ENCODE data around the gene RAB26. TPM values are rescaled to one million over a fixed set of nuclear protein-coding genes. Genes with fewer than 3 reads are reported as not detected.
"Not testable (repeated sequence)": the region's sequence is repeated elsewhere in the genome, so short reads cannot be mapped to it uniquely, and the experiment has no call there.

RAB26 gene
- total and polyA plus RNA-seq, 7 donors = 0.17 to 1.7 (median 0.32) TPM

- 86 to 93% (median 86%) methylated on average over 6 of the region's 6 CpGs for WGBS, 3 donors
- no peak for ATAC-seq
- no peak for DNase-seq
- Histone ChIP-seq H3K9me3 (no peaks in the 10 kb centered on the region), H3K4me3 (no peak overlapping the region), H3K27me3 (ENCODE audit: insufficient read depth in 3 of 3, low read length in 2 of 3) (peaks cover 0 to 26% (median 12%) of the 10 kb centered on the region in 3 donors), H3K27ac (no peak overlapping the region), H3K4me1 (peaks cover 11% of the 10 kb centered on the region), H3K36me3 (ENCODE audit: insufficient read depth in 1 of 2, low read depth in 1 of 2) (no peaks in the 10 kb centered on the region)
- intact Hi-C loops (cut with DNase I) = no loop called here
- TF ChIP-seq, protein P1, sequence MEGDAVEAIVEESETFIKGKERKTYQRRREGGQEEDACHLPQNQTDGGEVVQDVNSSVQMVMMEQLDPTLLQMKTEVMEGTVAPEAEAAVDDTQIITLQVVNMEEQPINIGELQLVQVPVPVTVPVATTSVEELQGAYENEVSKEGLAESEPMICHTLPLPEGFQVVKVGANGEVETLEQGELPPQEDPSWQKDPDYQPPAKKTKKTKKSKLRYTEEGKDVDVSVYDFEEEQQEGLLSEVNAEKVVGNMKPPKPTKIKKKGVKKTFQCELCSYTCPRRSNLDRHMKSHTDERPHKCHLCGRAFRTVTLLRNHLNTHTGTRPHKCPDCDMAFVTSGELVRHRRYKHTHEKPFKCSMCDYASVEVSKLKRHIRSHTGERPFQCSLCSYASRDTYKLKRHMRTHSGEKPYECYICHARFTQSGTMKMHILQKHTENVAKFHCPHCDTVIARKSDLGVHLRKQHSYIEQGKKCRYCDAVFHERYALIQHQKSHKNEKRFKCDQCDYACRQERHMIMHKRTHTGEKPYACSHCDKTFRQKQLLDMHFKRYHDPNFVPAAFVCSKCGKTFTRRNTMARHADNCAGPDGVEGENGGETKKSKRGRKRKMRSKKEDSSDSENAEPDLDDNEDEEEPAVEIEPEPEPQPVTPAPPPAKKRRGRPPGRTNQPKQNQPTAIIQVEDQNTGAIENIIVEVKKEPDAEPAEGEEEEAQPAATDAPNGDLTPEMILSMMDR (IDR thresholded peaks at IDR 0.05) = no peak
These were observed 51.9 kb downstream of the RAB26 start for GRCh38 chr16:2200313-2200712.

DNA sequence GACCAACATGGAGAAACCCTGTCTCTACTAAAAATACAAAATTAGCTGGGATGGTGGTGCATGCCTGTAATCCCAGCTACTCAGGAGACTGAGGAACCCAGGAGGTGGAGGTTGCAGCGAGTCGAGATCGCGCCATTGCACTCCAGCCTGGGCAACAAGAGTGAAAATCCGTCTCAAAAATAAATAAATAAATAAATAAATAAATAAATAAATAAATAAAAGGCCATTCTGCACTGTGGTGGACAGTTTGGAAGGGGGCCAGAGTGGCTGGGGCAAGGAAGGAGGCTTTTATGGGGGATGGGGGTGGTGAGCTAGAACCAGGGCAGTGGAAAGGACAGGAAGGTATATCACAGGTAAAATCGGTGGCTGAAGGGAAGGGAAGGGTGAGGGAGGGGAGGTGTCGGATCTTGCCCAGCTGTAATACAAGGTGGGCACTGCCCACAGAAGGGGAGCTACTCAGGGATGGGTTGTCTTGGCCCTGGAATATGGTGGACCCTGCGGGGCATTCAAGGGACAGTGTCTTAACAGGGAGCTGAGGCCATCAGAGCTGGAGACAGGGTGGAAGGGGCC is 54.8 kb downstream of the RAB26 start:
- H3K4me1 ChIP-seq = peaks cover 18% of the 10 kb centered on the region
- H3K27me3 ChIP-seq (ENCODE audit: insufficient read depth in 3 of 3, low read length in 2 of 3); H3K4me3 ChIP-seq; ATAC-seq; H3K27ac ChIP-seq; DNase-seq; H3K9me3 ChIP-seq; intact Hi-C loops (cut with DNase I): not testable (repeated sequence)
- H3K36me3 ChIP-seq (ENCODE audit: insufficient read depth in 1 of 2, low read depth in 1 of 2) = peaks cover 0 to 20% of the 10 kb centered on the region in 2 donors
- 90 to 97% (median 96%) methylated on average over 8 of the region's 8 CpGs for WGBS, 3 donors

Other genes starting within 250 kb of the RAB26 start
- gene HS3ST6, start 230.2 kb upstream of the RAB26 start, total RNA-seq = not detected
- gene HS3ST6, start 230.2 kb upstream of the RAB26 start, polyA plus RNA-seq = not detected
- 10 to 100 TPM; 44.2 to 65.3 (median 53.2) TPM for gene MSRB1, start 205.4 kb upstream of the RAB26 start, total RNA-seq
- gene MSRB1, start 205.4 kb upstream of the RAB26 start, polyA plus RNA-seq = 10 to 100 TPM; 50.4 to 83.4 (median 76.1) TPM
- gene RPL3L, start 193.9 kb upstream of the RAB26 start, total RNA-seq = 100 to 1,000 TPM; 205 to 296 (median 233) TPM
- 100 to 1,000 TPM; 116 to 315 (median 188) TPM for gene RPL3L, start 193.9 kb upstream of the RAB26 start, polyA plus RNA-seq
- 100 to 1,000 TPM; 350 to 465 (median 373) TPM for gene NDUFB10, start 189.1 kb upstream of the RAB26 start, total RNA-seq
- 100 to 1,000 TPM; 753 to 870 (median 797) TPM for gene NDUFB10, start 189.1 kb upstream of the RAB26 start, polyA plus RNA-seq
- gene RPS2, start 183.8 kb upstream of the RAB26 start, total RNA-seq = 1,000 to 10,000 TPM; 1,044 to 1,902 (median 1,426) TPM
- 1,000 to 10,000 TPM; 2,097 to 3,940 (median 2,652) TPM for gene RPS2, start 183.8 kb upstream of the RAB26 start, polyA plus RNA-seq
- gene RNF151, start 181.8 kb upstream of the RAB26 start, total RNA-seq = not detected
- gene RNF151, start 181.8 kb upstream of the RAB26 start, polyA plus RNA-seq = not detected
- 10 to 100 TPM; 31.5 to 41.8 (median 40.7) TPM for gene TBL3, start 176.6 kb upstream of the RAB26 start, total RNA-seq
- gene TBL3, start 176.6 kb upstream of the RAB26 start, polyA plus RNA-seq = 10 to 100 TPM; 51.6 to 78.0 (median 55.8) TPM
- gene NOXO1, start 167.2 kb upstream of the RAB26 start, total RNA-seq = under 1 TPM in 1 of 4 donors, not detected in 3; 0.20 TPM
- under 1 TPM; 0.27 to 0.77 (median 0.39) TPM for gene NOXO1, start 167.2 kb upstream of the RAB26 start, polyA plus RNA-seq
- 10 to 100 TPM; 18.9 to 34.2 (median 28.4) TPM for gene GFER, start 164.4 kb upstream of the RAB26 start, total RNA-seq
- 10 to 100 TPM; 40.0 to 53.2 (median 43.5) TPM for gene GFER, start 164.4 kb upstream of the RAB26 start, polyA plus RNA-seq
- gene SYNGR3, start 158.7 kb upstream of the RAB26 start, total RNA-seq = under 1 TPM in 3 of 4 donors, not detected in 1; 0.24 to 0.52 (median 0.25) TPM
- gene SYNGR3, start 158.7 kb upstream of the RAB26 start, polyA plus RNA-seq = under 1 TPM; 0.24 to 0.85 (median 0.25) TPM
- 10 to 100 TPM; 27.4 to 46.6 (median 44.8) TPM for gene ZNF598, start 138.8 kb upstream of the RAB26 start, total RNA-seq
- 10 to 100 TPM; 35.6 to 58.8 (median 51.9) TPM for gene ZNF598, start 138.8 kb upstream of the RAB26 start, polyA plus RNA-seq
- gene NPW, start 128.8 kb upstream of the RAB26 start, total RNA-seq = under 1 TPM in 1 of 4 donors, not detected in 3; 0.66 TPM
- under 1 TPM in 2 of 3 donors, not detected in 1; 0.14 to 0.43 TPM for gene NPW, start 128.8 kb upstream of the RAB26 start, polyA plus RNA-seq
- gene NHERF2, start 121.7 kb upstream of the RAB26 start, total RNA-seq = 100 to 1,000 TPM in 1 of 4 donors, 10 to 100 TPM in 3; 61.6 to 156 (median 90.4) TPM
- gene NHERF2, start 121.7 kb upstream of the RAB26 start, polyA plus RNA-seq = 10 to 100 TPM; 76.4 to 90.8 (median 86.2) TPM
- 10 to 100 TPM in 1 of 4 donors, 1 to 10 TPM in 3; 3.1 to 11.9 (median 4.8) TPM for gene NTHL1, start 100.8 kb upstream of the RAB26 start, total RNA-seq
- 10 to 100 TPM in 2 of 3 donors, 1 to 10 TPM in 1; 8.0 to 17.7 (median 16.8) TPM for gene NTHL1, start 100.8 kb upstream of the RAB26 start, polyA plus RNA-seq
- 10 to 100 TPM; 60.8 to 89.9 (median 73.8) TPM for gene TSC2, start 100.6 kb upstream of the RAB26 start, total RNA-seq
- gene TSC2, start 100.6 kb upstream of the RAB26 start, polyA plus RNA-seq = 10 to 100 TPM; 27.8 to 43.0 (median 29.7) TPM
- 100 to 1,000 TPM in 1 of 4 donors, 10 to 100 TPM in 3; 59.1 to 123 (median 86.0) TPM for gene PKD1, start 12.7 kb upstream of the RAB26 start, total RNA-seq
- gene PKD1, start 12.7 kb upstream of the RAB26 start, polyA plus RNA-seq = 10 to 100 TPM; 33.9 to 93.3 (median 58.4) TPM
- 10 to 100 TPM; 15.6 to 47.5 (median 38.9) TPM for gene TRAF7, start 7.2 kb downstream of the RAB26 start, total RNA-seq
- 10 to 100 TPM; 20.8 to 39.1 (median 27.3) TPM for gene TRAF7, start 7.2 kb downstream of the RAB26 start, polyA plus RNA-seq
- 1 to 10 TPM in 1 of 4 donors, under 1 TPM in 3; 0.63 to 1.0 (median 0.76) TPM for gene CASKIN1, start 48.0 kb downstream of the RAB26 start, total RNA-seq
- under 1 TPM; 0.32 to 0.45 (median 0.43) TPM for gene CASKIN1, start 48.0 kb downstream of the RAB26 start, polyA plus RNA-seq
- gene MLST8, start 56.8 kb downstream of the RAB26 start, total RNA-seq = 10 to 100 TPM; 18.8 to 35.0 (median 28.7) TPM
- gene MLST8, start 56.8 kb downstream of the RAB26 start, polyA plus RNA-seq = 10 to 100 TPM; 58.1 to 60.5 (median 59.7) TPM
- 1 to 10 TPM in 3 of 4 donors, under 1 TPM in 1; 0.86 to 5.3 (median 4.1) TPM for gene BRICD5, start 62.2 kb downstream of the RAB26 start, total RNA-seq
- 1 to 10 TPM; 1.4 to 3.1 (median 1.8) TPM for gene BRICD5, start 62.2 kb downstream of the RAB26 start, polyA plus RNA-seq
- 10 to 100 TPM; 27.2 to 35.9 (median 29.8) TPM for gene PGP, start 66.2 kb downstream of the RAB26 start, total RNA-seq
- gene PGP, start 66.2 kb downstream of the RAB26 start, polyA plus RNA-seq = 10 to 100 TPM; 20.9 to 27.4 (median 24.0) TPM
- gene E4F1, start 75.0 kb downstream of the RAB26 start, total RNA-seq = 10 to 100 TPM; 11.1 to 22.9 (median 12.8) TPM
- gene E4F1, start 75.0 kb downstream of the RAB26 start, polyA plus RNA-seq = 10 to 100 TPM; 16.8 to 21.8 (median 19.1) TPM
- gene DNASE1L2, start 87.8 kb downstream of the RAB26 start, total RNA-seq = 1 to 10 TPM in 1 of 4 donors, under 1 TPM in 3; 0.28 to 1.2 (median 0.60) TPM
- gene DNASE1L2, start 87.8 kb downstream of the RAB26 start, polyA plus RNA-seq = under 1 TPM; 0.17 to 0.35 (median 0.30) TPM
- 100 to 1,000 TPM; 103 to 143 (median 126) TPM for gene ECI1, start 103.0 kb downstream of the RAB26 start, total RNA-seq
- gene ECI1, start 103.0 kb downstream of the RAB26 start, polyA plus RNA-seq = 100 to 1,000 TPM in 2 of 3 donors, 10 to 100 TPM in 1; 81.7 to 205 (median 183) TPM
- gene RNPS1, start 119.5 kb downstream of the RAB26 start, total RNA-seq = 100 to 1,000 TPM; 165 to 251 (median 187) TPM
- gene RNPS1, start 119.5 kb downstream of the RAB26 start, polyA plus RNA-seq = 100 to 1,000 TPM; 193 to 441 (median 352) TPM
- gene ABCA3, start 192.1 kb downstream of the RAB26 start, total RNA-seq = 1 to 10 TPM; 8.6 to 9.4 (median 9.0) TPM
- 1 to 10 TPM; 2.2 to 5.2 (median 3.0) TPM for gene ABCA3, start 192.1 kb downstream of the RAB26 start, polyA plus RNA-seq